C4-2B (cell line): ENCODE data around the gene HLF.

ENCODE experiments used
- H3K27ac ChIP-seq: fragments of 450-650 bp; 2 replicates; pipeline ENCODE4 v1.5.1; 2017
- ZFX ChIP-seq: fragments of 450-650 bp; IDR thresholded peaks from 2 replicates; pipeline ENCODE4 v1.6.1; 2017
- TF ChIP-seq, protein P1 (sequence below): fragments of 450-650 bp; conservative IDR thresholded peaks from 2 replicates; pipeline ENCODE4 v1.5.1; 2017; ENCODE audit warnings: mild to moderate bottlenecking

Gene HLF

DNA sequence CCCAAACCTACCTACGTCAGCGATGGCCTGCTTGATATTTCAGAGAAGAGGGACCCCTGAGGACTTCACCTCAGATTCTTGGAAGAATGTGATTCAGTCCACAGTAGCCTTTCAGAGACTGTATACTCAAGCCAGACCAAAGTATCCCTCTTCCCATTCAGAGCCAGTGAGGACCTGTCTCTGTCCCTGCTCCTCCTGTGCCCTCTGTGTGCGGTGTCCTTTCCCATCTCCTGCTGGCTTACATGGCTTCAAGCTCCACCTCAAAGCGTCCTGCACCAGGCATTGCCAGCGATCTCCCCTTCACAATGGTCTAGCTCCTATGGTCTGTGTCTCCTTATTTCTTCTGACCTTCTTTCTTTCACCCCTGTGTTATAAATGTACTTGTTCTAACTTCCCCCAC is 39.5 kb upstream of the HLF start:
- TF ChIP-seq, protein P1, sequence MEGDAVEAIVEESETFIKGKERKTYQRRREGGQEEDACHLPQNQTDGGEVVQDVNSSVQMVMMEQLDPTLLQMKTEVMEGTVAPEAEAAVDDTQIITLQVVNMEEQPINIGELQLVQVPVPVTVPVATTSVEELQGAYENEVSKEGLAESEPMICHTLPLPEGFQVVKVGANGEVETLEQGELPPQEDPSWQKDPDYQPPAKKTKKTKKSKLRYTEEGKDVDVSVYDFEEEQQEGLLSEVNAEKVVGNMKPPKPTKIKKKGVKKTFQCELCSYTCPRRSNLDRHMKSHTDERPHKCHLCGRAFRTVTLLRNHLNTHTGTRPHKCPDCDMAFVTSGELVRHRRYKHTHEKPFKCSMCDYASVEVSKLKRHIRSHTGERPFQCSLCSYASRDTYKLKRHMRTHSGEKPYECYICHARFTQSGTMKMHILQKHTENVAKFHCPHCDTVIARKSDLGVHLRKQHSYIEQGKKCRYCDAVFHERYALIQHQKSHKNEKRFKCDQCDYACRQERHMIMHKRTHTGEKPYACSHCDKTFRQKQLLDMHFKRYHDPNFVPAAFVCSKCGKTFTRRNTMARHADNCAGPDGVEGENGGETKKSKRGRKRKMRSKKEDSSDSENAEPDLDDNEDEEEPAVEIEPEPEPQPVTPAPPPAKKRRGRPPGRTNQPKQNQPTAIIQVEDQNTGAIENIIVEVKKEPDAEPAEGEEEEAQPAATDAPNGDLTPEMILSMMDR: no peak
- no peak for TF ChIP-seq ZFX
- no peak overlapping the region for H3K27ac ChIP-seq

DNA sequence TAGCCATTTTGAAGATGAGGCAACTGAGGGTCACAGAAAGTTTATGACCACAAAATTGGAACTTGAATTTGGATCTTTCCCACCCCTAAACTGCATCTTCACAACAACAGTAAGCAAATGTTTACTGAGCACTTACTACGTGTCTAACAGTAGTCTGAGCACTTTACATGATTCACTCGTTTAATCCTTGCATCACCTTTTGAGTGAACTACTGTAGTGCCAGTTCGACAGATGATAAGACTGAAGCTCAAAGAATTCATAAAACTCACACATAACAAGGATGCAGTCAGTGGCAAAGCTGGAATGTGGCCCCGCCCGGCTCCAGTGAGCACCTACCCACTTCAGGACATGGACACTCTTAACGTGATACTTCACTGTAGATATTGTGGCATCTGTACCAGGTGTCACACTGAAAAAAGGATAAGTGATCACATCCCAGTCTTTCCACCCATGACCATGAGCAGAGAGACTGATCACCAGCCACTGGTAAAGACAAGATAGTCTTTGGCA is 36.0 kb upstream of the HLF start:
- TF ChIP-seq, protein P1: no peak
- no peak for TF ChIP-seq ZFX
- H3K27ac ChIP-seq: no peak overlapping the region

DNA sequence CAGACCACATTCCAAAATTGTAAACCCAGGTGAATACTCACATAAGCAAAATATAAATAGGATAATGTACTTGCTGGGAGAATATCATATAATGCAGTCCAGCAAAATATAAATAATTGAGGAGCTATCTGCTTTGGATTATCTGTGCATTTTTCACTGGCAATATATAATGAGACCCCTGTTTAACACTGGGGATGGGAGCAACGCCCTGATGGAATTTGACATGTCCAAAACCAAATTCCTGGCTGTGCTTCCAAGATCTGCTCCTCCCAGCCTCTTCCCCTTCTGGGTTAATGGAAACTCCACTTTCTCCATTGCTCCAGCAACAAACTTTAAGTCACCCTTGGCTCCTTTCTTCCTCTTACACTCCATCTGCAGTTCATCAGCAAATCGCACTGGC is 35.5 kb upstream of the HLF start:
- TF ChIP-seq ZFX: no peak
- TF ChIP-seq, protein P1: no peak

DNA sequence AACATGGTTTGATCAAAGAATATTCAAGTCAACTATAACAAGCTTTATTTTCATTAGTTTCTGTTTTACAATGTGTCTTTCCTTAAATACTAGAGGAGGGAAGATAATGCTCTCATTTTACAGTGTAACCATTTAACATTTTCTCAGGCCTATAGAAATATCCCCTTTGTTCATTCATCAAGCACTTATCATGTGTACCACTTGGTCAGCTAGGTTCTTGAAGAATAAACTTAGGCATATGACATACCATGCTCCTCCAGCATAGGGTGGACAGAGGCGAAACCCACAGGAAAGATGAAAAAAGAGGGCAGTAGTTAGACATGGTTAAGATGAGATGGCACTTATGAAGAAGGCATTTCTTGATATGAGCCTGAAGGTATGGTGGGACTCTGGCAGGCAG is 34.0 kb upstream of the HLF start:
- no peak for TF ChIP-seq ZFX
- TF ChIP-seq, protein P1: no peak
- no peak overlapping the region for H3K27ac ChIP-seq

More for the DNA sequence above, 35.5 kb upstream of the HLF start:
- H3K27ac ChIP-seq: no peak overlapping the region

DNA sequence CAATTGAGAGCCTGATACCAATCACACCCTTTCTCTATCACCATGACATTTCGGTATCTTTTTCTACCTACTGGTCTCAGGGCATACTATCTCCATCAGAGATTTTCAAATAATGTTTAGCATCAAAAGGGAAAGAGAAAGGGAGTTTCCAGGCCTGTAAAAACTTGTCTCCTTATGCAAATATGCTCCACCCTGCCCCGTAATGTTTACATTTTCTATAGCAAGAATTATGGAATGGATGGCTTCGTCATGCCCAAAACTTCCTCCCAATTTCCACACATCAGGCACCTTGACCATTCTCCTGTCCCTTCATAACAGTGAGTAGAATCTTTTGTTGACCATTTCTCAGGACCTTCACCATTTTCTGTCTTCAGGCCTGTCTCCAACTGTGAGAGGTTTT is 30.9 kb upstream of the HLF start:
- no peak overlapping the region for H3K27ac ChIP-seq
- TF ChIP-seq, protein P1: no peak
- no peak for TF ChIP-seq ZFX

DNA sequence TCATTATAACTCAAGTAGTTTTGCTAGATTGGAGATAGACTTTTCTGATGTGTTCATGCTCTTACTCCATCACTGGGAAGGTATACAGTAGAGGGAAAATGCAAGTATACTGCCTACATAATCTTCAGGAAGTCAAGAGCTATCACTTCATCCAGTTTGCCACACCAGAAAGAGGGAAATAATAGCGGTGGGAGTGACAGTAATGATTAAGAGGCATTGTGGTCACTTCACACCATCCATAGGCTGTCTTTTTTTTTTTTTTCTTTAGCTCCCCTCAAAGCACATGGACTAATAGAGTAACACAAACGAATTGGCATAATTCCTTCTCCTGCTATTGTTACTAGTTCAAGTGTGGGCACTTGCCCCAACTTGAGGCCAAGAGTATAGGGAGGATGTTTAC is 28.4 kb upstream of the HLF start:
- TF ChIP-seq, protein P1: no peak
- TF ChIP-seq ZFX: no peak
- H3K27ac ChIP-seq: no peak overlapping the region

DNA sequence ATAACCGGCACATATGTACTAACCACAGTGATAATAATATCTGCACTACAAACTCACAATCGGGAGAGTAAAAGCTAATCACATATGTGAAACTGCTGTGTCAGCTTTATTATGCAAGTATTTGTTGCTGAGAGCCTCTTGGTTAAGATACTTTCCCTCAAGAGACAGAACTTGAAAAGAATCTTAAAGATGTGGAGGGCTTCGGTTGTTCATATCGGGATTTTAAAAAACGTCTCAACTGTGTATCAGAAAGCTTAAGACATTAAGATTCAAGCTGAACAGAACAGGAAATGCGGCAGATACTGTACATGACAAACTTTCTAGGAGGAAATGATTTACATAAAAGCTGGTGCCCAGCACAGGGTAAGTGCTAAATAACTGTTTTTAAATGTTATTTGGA is 27.5 kb upstream of the HLF start:
- TF ChIP-seq ZFX: no peak
- TF ChIP-seq, protein P1: no peak
- no peak overlapping the region for H3K27ac ChIP-seq
